ENCODE results near the gene CNTN4.

GRCh38 chr3:2635511-2635910, 536.8 kb downstream of the CNTN4 start:
- no peak for TF ChIP-seq POLR2AphosphoS5 (IDR thresholded peaks at IDR 0.05; ENCODE audit: low read depth)
- no peak for TF ChIP-seq CTCF (IDR thresholded peaks at IDR 0.05; ENCODE audit: insufficient read depth, low read length)
- TF ChIP-seq REST (IDR thresholded peaks at IDR 0.05; ENCODE audit: insufficient replicate concordance, low read depth): no peak
- no peak for TF ChIP-seq GABPA (IDR thresholded peaks at IDR 0.05; ENCODE audit: low read depth)
- no peak for TF ChIP-seq SPI1 (IDR thresholded peaks at IDR 0.05; ENCODE audit: borderline replicate concordance, low read depth)
